HG03196 (cell line): ENCODE results near the gene LYZL4.

Experiments
- ATAC-seq: cut with Tn5 transposase; IDR thresholded peaks from one replicate; pipeline ENCODE4 v1.9.1; 2021; ENCODE audit not compliant: unreplicated experiment

The LYZL4 gene

DNA sequence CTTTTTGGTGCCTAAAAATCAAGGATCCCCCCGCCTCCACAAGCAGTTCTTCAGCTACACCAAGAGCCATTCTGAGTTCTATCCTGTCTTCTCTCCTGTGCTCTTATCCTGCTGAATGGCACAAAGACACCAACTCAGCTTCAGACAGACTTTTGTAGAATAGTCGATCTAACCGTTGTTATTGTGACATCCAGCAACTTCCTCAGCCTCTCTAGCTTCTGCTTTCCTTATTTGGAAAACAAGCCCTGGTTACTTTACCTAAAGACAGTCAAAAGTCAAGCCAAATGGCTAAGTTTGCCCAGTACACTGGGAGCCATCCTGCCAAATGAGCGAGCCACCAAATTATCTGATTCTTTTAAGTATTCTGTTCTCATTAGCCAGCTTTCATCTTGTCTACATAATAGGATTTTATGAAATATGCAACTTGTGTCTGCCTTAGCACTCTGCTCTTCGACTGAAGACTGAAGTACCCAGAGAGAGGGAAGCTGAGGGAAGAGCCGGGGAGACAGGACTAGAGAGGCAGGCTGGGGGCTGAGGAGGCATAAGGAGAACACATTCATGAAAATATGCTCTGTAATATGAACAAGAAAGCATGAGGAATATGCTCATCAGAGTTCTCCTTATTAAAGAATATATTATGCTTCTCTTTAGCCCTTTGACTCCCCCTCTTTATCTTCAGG, 35.1 kb downstream of the LYZL4 start:
- no peak for ATAC-seq

DNA sequence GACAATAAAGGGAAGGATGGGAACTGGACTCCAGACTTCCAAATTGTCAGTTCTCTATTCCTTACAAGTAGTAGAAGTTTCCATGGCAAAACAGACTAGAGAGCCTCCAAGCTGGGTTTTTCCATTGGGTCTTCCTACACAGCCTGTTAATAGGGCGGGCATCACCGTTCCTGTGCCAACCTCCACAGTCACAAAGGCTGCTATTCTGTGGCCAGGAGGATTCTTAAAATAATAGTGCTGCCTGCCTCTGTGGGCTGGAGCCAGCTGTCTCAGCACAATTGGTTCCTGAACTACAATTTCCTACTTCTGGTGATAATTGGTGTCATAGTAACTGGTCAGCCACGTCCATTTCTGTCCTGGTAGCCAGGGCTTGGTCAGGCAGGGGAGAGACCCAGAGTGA, 38.6 kb downstream of the LYZL4 start:
- ATAC-seq, result no peak

DNA sequence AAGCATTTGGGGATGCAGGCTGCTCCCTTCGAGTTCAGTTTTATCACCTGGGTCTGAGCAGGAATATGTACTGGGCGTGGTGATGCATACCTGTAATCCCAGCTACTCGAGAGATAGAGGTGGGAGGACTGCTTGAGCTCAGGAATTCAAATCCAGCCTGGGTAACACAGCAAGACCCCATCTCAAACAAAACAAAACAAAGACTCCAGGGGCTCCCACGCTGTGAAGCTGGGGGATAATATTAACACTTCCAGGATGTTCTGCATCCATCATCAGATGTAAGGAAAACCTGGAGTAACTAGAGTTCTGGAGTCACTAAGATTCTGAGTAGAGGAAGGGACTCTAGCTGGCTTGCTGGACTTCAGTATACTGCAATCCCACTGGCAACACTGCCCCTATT, 40.6 kb downstream of the LYZL4 start:
- no peak for ATAC-seq

DNA sequence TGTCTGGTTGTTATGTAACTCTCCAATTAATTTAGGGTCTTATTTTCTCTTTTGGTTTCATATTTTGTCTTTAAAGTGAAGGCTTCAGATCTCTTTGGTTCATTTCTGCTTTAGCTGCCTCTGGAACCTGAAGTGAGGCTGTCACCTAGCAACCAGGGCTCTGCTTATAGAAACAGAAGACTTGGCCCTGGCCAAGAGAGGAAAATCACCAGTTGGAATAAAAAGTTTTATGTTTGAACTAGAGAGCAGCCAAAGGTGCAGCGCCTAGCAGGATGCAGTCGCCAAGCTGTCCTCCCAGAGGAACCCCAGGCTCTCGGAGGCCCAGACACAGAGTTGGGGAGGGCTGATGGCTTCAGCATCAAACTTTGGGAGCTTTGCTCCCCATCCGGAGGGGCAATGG, 41.1 kb downstream of the LYZL4 start:
- no peak for ATAC-seq

DNA sequence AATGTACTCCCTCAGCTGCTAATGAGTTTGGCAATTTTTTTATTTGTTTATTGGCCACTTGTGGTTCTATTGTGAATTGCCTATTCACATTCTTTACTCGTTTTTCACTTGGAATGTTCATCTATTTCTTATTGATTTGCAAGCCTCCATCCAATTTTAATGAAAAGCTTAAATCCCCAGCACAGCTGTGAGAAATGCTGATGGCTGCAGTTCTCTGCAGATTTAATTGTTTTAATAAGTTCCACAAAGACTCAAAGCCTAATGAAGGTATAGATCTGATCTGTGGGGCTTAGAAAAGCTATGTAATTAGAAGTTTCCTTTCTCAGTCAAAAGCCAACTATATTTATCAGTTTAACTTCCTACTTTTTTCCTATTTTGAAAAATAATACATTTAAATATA, 41.5 kb downstream of the LYZL4 start:
- ATAC-seq, result no peak

DNA sequence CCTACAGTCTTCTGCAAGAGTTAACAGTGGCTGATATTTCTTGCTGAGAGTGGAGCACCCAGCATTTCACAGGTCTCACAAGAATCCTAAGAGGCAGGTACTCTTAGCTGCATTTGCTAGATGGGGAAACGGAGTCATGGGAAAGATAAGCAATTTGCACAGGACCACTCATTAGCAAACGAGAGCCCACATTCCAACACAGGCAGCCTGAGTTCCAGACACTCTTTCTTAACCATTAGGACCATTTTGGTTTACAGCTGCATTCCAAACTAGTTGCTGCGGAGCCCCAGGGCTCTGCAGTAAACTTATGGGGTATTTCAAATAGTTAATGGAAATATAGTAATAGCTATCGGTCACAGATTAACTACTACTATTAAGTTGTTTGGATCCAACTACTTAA, 42.5 kb downstream of the LYZL4 start:
- no peak for ATAC-seq

DNA sequence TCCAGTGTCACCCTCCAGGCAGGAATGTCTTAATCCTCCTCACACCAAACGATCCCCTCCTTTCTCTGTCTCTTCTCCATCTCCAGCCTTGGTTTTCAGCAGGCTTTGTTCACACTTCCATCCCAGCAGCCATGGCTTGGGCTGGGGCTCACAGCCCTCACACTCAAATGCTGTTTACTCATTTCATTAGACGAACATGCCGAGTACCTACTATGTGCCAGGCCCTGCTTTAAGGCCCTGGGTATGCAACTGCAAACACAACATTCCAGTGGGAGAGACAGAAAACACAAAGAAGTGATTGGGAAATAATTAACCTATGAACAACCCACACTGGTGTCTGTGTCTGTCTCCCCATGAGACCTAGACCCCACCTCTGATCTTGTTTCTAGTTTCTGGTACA, 43.9 kb downstream of the LYZL4 start:
- no peak for ATAC-seq

DNA sequence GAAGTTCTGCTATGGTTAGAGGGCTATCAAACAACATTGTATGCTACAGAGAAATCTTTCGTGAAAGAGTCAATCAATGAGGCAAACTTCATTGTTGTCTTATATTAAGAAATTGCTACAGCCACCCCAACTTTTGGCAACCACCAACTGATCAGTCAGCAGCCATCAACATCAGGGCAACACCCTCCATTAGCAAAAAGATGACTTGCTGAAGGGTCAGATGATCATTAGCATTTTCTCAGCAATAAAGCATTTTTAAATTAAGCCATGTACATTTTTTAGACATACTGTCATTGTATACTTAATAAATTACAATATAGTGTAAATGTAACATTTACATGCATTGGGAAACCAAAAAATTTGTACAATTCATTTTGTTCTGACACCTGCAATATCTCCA, 53.1 kb downstream of the LYZL4 start:
- no peak for ATAC-seq

DNA sequence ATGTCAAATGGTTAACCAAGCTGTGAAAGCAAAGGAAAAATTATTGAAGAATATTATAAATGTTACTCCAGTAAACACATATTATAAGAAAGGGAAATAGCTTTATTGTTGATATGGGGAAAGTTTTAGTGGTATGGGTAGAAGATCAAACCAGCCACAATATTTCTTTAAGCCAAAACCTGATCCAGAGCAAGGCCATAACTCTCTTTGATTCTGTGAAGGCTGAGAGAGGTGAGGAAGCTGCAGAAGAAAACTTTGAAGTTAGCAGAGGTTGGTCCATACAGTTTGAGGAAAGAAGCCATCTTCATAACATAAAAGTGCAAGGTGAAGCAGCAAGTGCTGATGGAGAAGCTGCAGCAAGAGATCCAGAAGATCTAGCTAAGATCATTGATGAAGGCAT, 54.8 kb downstream of the LYZL4 start:
- ATAC-seq, result no peak

DNA sequence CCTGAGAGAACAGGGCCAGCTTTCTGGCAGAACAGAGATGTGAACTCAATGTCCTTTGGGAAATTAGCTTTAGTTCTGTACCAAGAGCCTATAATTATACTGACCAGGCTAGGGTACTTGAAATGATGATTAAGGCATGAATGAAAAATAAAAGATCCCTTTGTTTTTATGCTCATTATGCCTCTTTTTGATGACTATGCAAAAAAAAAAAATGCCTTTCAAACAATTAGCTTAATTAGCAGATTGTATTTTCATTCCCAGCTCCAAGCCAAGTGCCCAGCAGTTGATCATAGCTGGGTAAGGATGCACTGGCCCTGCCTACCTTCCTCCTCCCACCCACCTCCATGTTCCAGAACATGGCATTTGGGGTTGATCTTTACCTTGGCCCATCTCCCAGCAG, 56.8 kb downstream of the LYZL4 start:
- ATAC-seq, result no peak

DNA sequence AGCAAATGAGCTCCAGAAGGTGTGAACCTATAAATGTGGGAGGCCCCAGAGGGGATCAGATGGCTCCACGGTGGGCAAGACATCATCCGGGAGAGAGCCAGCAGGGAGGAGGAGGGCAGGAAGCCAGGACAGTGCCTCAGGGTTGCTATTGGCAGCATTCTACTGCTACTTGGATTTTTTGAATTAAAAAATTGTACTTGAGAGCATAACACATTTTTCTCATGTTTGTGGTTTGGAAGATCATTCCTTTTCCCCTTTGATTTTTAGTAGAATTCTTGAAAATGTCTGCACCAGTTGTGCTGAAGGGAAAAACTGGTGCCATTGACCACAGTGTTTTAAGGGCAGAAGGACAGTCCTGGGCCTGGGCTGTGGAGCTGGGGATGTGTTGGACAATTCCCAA, 59.2 kb downstream of the LYZL4 start:
- ATAC-seq, result no peak

DNA sequence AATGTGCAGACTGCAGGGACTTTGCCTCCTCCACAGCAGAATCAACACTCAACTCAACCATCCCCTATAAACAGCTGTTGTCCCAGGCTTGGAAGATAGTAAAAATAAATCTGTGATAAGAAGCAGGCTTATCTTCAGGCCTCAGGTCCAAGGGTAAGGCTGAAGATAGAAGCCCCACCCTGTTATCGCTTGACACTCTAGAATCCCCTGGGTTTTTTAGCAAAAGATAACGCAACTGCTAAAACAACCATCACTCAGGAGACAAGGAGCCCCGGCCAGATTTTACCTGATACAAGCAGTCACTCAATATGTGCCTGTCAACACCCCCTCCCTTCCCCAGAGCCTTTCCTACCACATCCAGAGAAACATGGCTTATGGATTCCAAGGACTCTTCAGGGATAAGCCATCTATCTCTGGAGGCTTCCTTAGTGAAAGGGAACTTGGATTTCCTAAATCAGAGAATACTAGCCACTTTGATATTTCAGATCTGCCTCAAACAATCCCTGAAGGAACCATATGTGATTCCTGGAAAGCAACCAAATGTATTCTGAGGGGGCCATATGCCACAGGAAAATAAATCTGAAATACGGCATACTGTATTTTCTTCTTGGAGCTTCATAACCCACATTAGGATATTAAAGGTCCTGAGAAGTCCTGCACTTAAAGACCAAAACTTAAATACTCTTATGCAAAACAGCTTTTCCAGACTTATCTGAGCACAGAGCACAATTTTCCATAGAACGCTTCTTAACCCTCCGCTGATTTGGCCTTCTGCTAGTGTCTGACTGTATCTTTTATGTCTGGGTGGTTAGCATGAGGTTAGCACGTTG, 60.4 kb downstream of the LYZL4 start:
- ATAC-seq, result no peak

DNA sequence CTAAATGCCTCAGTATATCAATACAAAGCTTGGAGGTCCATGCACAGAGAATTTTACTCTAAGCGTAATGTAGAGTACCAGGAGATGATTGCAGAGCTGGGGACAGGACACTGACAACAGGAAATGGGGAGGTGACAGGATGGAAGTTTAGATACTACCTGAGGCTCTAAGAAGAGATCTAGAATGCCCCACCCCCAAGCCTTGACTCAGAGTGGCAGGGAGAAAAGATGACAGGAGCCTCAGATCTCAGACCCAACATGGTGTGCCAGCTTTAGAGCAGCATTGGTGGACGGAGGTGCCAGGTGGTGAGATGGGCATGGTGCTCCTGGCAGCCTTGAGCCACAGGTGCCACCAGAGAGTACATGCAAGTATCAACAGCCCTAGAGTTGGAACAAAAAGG, 62.5 kb downstream of the LYZL4 start:
- no peak for ATAC-seq
